GM19455 (cell line): ENCODE data around the gene SEMA4D.

Source experiments
- ATAC-seq: cut with Tn5 transposase; IDR thresholded peaks from one replicate; pipeline ENCODE4 v1.9.1; 2021; ENCODE audit not compliant: unreplicated experiment

Gene SEMA4D

GRCh38 chr9:89329917-89330316 lies 168.0 kb downstream of the SEMA4D start:
- ATAC-seq: no peak

- ATAC-seq: no peak
Observed at GRCh38 chr9:89328064-89328463, 169.8 kb downstream of the SEMA4D start.

GRCh38 chr9:89325733-89326132 lies 172.2 kb downstream of the SEMA4D start:
- ATAC-seq: no peak

- ATAC-seq: no peak
Observed at GRCh38 chr9:89323390-89323789, 174.5 kb downstream of the SEMA4D start.

GRCh38 chr9:89319015-89319905 lies 178.7 kb downstream of the SEMA4D start:
- ATAC-seq: no peak

GRCh38 chr9:89318123-89319014 lies 179.5 kb downstream of the SEMA4D start, which contains the start of gene SECISBP2:
SECISBP2 (plus strand) TSS chr9:89318500; CDS start chr9:89318577, 77 bp downstream.
- peak; percentile 90 for ATAC-seq

- ATAC-seq: no peak
Observed at GRCh38 chr9:89317282-89317681, 180.6 kb downstream of the SEMA4D start.

- no peak for ATAC-seq
Observed at GRCh38 chr9:89315482-89315881, 182.4 kb downstream of the SEMA4D start.

GRCh38 chr9:89314955-89315354 lies 183.0 kb downstream of the SEMA4D start:
- ATAC-seq: no peak

GRCh38 chr9:89313842-89314241 lies 184.1 kb downstream of the SEMA4D start:
- no peak for ATAC-seq

GRCh38 chr9:89312222-89312571 lies 185.7 kb downstream of the SEMA4D start:
- ATAC-seq: no peak

- ATAC-seq: no peak
Observed at GRCh38 chr9:89311346-89312221, 186.3 kb downstream of the SEMA4D start.
